Globus pallidus (tissue), 1 donor: ENCODE results near the gene TOX4.

ENCODE experiments used
- DNase-seq: peaks from one replicate; pipeline ENCODE4 v3.0.0-alpha.2; 2015; ENCODE audit warnings: low spot score

TOX4 gene

DNA sequence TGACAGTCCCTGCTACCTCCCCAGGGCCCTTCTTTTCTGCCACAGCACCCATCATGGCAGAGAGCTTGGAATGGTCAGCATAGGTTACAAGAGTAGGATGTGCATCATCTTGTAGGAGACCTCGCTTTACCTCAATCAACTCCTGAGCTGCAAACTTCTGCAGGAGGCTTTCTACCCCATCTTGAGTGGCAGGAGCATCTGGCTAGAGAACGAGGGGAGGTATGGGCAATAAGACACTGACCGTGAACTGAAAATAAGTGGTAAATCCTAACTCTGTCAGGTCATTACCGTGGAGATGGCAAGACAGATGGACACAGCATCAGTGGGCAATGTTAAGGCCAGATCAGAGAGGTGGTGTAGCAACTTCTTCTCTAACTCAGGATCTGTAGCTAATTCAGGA is 26.4 kb downstream of the TOX4 start:
- DNase-seq, result no peak

DNA sequence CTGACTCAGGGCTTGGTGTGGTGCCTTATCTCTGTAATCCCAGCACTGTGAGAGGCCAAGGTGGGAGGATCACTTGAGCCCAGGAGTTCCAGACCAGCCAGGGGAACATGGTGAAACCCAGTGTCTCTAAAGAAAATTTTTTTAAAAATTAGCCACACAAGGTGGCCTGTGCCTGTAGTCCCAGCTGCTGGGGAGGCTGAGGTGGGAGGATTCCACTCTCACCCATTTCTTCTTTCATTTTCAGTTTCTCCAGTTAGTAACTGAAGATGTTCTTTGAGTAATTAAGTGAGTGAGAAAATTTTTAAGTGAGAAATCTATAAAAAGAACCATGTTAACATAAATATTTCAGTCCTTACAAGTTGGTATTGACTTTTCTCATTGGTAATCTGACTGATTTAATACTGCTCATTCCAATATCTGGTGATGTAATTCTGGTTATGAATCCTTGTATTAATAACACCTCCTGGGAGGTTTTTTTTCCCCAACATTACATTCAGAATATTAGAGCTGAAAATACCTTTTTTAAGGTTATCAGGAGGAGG is 28.1 kb downstream of the TOX4 start:
- no peak for DNase-seq

DNA sequence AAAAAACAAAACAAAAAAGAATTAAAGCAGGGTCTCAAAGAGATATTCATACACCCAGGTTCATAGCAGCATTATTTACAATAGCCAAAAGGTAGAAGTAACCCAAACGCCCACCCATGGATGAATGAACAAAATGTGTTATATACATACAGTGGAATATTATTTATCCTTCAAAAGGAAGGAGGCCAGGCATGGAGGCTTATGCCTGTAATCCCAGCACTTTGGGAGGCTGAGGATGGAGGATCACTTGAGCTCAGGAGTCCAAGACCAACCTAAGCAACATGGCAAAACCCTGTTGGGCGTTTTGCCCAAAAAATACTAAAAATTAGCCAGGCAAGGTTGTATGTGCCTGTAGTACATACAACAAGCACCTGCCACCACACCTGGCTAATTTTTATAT is 29.6 kb downstream of the TOX4 start:
- DNase-seq, result no peak

DNA sequence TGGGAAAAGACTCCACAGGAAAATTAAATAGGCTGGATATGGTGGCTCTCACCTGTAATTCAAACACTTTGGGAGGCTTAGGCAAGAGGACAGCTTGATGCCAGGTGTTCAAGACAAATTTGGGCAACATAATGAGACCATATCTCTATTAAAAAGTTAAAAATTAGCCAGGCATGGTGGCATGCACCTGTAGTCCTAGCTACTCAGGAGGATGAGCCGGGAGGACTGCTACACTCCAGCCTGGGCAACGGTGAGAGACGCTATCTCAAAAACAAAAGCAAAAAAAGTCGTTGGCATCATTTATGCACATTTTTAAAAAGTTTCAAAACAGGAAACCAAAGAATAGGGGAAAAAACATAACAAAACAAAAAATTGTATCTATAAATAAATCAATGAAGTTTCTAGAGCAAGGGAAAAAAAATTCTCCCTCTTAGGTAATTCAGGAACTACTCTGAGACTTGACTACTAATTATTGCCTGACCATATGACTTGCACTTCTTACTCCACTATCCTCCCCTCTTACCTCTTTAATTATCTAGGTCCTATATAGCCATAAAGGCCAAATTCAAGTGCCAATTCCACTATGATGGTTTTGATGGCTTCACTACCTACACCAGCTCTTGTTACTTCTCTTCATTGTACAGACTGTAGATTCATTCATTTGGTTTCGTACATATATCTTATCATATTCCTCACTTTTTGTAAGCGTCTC is 32.6 kb downstream of the TOX4 start:
- DNase-seq, result no peak

DNA sequence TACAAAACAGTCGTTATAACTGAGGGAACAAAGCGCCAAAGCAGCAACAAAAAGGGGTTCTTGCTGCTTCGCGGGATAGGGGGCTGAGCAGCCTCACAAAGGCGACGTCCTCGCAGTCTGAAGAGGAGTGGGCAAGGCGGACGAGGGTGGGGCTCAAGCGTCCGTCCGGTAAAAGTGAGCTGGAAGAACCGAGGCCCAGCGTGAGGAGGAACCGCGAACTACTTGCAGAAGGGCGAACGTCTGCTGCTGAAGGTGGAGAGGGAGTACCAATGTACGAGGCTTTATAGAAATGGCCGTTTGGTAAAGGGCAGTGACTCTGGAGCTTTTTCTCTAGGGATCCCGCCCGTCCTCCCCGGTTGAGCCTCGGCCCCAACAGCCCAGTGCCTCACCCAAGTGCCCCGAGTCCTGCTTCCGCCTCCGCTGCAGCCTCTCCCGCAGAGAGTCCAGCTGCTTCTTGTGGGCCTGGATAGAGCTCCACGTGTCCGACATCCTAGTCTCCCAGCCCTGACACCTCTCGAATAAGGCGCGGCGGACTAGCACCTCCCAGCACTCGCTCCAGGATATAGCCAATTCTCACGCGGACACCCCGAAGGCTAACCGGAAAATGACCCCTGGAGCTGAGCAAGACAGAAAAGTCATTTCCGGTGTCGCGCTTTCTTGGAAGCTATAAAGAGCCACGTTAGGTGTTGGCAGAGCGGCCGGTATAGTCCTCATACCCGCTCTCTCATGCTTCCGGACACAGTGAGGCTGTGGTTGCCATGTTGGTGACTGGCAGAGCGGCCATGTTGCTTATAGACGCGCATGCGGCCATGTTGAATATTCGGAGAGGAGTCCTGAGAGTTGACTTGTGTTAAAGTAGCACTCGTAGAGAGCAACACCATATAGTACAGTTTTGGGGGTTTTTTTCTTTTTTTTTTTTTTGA is 34.0 kb downstream of the TOX4 start, which contains the start of gene METTL3:
Gene METTL3, minus strand, starts transcription at position 606 of the 923 bp plus-strand sequence. Its CDS starts 117 bp downstream, at position 489.
- peak; percentile 99 for DNase-seq

DNA sequence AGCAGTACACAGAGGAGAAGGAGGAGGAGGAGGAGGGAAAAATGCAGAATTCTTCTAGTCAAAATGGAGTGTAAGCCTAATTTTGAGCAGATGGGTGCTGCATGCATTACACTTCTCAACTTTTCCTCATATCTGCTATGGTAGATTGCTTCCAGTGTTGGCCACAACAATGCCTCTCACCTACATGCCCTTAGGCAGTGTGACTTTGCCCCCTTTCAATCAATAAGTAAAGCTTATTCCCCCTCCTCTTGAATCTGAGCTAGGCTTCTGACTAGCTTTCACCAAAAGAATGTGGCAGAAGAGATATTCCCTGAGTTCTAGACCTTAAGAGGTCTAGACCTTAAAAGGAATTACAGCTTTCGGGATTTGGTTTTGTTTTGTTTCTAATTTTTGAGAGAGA is 37.3 kb downstream of the TOX4 start:
- DNase-seq, result no peak

DNA sequence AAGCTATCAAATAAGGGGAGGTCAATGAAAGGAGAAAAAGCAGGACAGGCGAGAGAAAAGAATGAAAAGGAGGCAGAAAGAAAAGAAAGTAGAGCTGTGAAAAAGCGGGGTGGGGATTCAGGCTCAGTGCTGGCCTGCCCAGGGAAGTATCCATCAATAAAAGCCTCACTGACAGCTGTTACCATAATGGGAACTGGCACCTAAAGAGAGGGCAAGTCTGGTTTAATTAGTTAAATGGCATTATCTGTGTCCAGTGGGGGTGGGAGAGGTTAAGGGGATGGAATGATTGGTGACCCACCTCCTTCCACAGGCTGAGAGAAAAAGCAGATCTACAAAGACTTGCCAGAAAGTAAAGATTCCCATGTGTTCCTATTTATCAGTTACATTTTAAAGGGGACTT is 41.7 kb downstream of the TOX4 start:
- DNase-seq, result no peak

DNA sequence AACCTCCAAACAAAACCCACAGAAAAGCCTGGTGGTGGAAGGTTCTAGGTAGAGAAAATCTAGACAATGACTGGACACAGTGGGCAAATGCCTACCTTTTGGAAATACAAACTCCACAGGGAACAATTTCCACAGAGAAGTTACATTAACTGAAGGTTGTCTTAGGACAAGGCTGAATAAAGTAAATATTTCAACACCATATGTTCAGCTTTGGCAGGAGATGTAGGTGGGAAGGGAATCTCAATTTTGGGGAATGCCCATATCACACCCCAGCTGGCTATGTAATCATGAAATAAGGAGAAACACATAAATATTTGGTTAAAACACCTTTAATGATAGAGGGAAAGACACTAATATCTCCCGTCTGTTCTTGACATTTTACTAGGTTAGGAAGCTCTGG is 43.8 kb downstream of the TOX4 start:
- DNase-seq, result no peak

DNA sequence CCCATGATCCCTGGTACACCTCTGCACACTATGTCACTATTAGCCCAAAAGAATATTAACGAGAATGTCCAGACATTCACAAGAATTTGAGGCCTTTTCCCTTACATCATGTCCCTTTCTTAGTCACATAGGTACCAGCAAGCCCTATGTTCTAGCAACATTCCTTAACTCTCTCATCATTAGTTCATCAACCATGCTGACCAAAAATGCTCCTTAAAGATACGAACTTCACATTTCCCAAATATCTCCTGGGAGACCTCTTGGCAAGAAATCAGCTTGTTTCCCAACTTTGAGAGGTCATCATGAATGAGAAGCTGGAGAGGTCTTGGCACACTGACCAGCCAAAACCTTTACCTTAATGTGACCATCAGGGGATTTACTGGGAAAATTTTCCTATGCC is 44.5 kb downstream of the TOX4 start:
- no peak for DNase-seq

DNA sequence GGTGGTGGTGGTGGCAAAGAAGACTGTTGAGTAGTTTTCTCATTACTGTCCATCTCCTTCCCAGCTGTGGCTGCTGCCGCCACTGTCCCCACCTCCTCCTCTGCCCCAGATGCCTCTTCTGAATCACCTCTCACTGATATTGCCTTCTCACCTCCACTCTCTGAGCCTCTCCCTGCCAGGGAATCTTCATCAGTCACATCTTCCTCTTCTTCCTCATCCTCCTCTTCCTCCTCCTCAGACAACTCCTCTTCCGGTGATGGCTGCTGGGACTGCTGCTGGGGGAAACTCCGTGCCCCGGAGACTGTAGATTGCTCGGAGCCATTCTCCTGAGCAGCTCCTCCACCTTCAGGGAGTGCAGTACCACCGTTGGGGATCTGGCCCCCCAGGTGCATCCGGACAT is 46.2 kb downstream of the TOX4 start:
- no peak for DNase-seq

DNA sequence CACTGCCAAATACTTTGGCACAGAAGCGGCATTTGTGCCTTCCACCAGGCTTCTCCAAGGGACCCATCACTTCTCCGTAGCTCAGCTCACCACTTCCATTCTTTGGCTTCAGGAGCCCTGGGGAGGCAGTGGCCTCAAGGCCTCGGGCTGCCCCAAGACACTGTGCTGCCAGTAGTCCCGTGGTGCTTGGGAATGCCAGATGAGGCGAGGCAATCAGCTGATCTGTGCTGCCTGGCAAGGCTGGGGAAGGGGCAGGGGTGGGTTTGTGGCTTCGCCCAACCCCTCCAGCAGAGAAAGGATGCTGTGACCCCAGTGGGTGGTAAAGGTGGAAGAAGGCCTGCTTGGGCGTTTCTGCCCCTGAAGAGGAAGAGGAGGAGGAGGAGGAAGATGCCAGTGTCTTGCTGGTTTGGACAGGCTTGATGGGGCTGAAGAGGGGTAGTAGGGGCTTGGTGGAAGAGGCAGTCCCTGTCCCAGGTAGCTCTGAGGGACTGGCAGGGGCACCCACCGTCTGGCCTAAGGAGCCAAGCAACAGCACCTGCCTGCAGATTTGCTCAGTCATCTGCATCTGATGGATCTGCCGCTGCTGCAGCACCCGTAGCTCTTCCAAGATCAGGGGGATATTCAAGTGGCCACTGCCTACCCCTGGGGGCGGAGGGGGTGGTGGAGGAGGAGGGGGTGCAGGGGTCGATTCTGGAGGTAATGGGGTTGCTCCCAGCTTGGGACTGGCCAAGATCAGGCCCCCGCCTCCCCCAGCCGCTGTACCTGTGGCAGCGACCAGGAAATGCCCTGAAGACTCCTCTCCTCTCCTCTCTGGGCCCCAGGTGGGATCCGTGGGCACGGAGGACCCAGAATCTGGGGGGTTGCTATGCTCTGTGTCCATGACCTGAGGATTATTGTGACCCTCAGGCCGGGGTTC is 47.8 kb downstream of the TOX4 start:
- no peak for DNase-seq

DNA sequence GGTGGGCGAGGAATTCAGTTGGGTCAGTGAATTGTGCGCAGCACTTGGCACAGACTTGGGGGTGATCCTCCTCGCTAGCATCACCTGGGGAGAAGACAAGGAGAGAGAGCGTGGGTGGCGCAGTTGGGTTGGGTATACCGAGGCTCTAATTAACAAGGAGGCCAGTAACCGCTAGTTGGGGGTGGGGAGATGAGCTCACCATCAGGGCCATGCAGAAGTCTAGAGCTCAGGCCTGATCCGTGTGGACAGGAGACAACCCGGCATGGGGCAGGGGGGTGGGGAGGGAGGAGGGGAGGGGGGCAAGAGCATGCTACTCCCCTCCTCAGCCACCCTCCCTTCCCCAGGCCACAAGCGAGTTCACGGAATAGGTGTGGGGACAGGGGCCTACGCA is 48.6 kb downstream of the TOX4 start:
- no peak for DNase-seq

DNA sequence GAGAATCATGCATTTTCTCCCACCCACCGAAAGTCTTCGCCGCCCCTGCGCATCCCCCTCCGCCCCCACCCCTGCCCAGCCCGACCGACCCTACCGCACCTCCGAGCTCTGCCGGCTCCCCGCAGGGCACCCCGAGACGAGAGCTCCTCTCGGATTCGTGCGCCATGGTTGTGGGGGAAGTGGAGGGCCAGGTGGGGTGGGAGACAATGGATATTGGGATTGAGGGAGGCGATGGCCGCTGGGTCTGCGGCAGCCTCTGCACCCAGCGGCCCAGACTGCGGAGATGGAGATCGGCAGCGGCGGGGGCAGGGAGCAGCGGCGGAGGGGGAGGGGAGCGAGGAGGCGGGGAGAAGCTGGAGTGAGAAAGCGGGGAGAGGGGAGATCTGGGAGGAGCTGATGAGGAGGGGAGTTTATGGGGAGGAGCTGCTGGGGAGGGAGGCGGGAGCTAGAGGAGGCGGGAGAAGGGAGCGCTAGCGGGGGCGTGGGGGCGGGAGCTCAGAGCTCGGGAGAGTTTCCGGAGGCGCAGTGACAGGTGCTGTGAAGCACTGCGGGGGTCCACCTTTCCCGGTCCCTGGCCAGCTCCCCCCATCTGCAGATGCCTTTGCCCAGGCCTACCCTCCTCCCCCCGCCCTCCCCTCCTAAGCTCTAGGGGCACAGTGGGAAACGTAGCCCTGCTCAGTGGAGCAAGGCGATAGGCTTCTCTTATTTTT is 49.1 kb downstream of the TOX4 start, which contains the start of gene SALL2:
Gene SALL2, minus strand, starts transcription at position 385 of the 710 bp plus-strand sequence. Its CDS starts 219 bp downstream, at position 166.
- peak; percentile 86 for DNase-seq

DNA sequence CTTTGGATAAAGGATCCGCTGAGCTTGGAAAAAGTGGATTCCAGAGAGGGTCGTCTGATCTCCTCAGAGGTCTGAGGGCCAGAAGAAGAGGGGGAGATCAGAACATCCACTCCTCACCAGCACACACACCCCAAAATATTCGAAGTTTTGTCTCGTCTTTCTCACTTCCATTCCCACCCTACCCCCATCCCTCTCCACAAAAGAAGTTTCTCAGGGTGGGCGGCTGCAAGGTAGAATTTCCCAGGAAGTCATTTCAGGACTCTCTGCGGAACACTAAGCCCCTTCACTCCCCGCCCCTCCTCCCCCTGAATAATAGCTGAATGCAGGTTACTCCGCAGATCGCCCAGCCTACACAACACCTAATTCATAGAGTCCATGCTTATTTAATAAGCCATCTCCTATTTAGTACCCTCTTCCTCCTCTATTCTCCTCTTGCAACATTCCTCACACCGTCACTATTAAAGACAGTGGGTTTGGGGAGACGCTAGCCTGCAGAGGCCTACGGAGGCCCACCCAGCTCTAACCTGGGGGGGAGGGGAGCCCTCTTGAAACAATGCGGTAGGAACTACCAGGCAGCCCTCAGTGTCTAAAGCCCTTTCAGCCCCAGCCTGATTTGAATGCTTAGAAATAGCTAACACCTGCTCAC is 49.8 kb downstream of the TOX4 start:
- DNase-seq, result no peak

DNA sequence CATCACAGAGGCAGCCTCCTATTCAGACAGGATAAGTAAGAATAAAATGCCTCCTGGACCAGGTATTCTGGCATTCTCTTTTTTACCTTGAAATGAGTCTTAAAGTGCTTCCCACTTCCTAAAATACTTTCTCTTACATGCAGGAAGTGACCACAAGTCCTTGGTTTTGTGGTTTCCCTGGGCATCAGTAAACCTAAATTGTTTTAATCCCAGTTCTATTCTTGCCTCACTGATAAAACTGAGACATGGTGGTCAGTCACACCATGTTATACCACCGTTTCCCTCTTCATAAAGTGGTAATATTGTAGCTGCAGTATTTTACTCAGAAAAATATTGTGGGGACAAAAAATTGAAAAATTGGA is 50.3 kb downstream of the TOX4 start:
- DNase-seq, result no peak

DNA sequence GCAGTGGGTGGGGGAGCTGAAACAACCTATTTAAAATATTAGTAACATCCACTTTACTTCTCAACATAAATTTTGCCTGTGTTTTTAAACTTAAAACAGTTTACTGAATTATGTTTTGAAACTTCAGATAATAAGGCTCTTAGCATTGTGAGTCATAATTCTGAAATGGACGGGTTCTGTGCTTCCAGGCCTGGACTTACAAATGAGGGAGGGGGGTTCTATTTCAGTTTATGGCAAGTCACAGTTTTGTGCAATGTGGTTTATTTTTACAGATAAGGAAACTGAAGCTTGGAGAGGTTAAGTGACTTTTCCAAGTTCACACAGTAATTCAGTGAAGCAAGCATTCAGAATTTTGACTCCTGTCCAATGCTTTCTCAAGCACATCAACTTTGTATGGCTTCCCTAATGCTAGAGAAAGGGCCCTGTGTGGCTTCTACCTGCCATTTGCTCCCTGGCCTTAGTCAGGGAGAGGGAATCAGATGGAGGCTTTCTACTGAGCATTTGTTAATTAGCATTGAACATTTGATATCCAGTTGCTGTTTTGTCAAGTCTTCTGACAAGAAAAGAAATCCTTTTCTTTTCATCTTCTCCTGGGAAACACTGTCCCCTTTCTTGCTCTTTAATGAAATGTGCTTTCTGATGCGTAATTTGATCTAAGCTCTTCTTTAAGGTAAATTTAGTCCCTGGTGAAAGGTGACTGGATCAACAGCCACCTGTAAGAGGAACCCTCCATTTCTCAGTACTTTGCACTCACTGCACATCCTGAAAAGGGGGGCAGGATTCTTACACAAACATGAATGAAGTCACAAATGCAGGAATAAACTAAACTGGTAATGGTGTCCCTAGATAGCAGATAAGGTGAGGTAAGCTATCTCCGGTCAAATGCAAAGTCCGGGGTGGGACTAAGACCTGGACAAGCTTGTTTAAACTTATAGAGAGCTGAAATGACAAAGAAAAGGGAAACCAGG is 51.7 kb downstream of the TOX4 start:
- DNase-seq, result no peak

DNA sequence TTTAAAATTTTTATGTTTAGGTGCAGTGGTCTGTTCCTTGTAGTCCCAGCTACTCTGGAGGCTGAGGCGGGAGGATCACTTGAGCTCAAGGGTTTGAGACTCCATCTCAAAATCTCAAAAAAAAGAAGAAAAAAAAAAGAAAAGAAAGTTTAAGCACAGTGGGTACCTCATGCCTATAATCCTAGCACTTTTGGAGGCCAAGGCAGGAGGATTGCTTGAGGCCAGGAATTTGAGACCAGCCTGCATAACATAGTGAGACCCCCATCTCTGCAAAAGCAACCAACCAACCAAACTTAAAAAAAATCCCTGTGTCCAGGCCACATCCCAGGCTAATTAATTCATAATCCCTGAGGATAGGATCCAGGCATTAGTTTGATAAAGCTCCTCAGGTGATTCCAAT is 52.5 kb downstream of the TOX4 start:
- no peak for DNase-seq

DNA sequence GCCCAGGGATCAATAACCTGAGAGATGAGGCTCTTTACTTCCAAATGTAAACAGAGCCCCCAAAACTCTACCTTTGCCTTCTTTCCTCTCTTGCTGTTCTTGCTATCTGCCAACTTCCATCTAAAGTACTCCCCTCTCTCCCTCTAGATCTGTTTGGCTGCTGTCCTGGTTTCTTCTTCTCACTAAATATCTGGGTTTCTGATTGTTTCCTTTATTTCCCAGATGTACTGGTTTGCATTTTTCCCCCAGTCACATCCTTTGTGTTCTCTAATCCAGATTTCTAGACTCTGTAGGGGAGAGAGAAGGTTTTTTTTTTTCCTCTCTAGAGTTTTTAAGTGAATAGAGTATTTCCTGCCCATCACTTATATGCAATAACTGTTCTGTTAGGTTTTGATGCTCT is 56.3 kb downstream of the TOX4 start:
- no peak for DNase-seq

DNA sequence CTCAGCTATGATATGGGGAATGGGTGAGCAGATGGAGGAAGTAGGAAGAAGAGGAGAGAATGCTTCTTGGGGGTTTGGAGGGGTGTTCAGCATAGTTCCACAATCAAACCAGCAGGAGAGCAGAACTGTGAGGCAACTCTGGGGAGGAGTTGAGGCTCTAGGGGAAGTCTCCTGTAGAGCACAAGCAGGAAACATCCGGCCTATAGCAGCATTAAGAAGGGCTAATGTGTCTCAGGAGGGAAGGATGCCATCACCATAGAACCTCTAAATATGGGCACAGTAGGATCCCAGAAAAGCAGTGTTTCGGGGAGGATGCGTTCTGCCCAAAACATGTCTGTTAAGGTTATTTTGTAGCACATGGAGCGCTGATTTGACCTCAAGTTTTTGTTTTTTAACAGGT is 57.6 kb downstream of the TOX4 start:
- no peak for DNase-seq
